RWPE1 (cell line): ENCODE results near the gene PDIA5.
A peak's percentile ranks its signal among the peaks of the same experiment; 100 is the strongest.

Source experiments
- CTCF ChIA-PET: fragments of 350-600 bp; sonication (Branson Sonifier 250); formaldehyde crosslinking; extraction: SDS; loops from one replicate; lab custom pipeline; 2021; lab: Yijun Ruan, JAX
- POLR2A ChIA-PET: fragments of 400-600 bp; formaldehyde crosslinking; extraction: SDS; loops from one replicate; lab custom pipeline; 2020; ENCODE audit warnings: antibody characterized with exemption; ENCODE audit not compliant: low non-redundant PET; lab: Yijun Ruan, JAX
- DNase-seq: peaks from one replicate; pipeline ENCODE4 v3.0.0; 2012; ENCODE audit warnings: low spot score
- H3K27ac ChIP-seq: fragments of 450-650 bp; 2 replicates; pipeline ENCODE4 v1.5.1; 2017
- TF ChIP-seq, protein P1 (sequence below): fragments of 450-650 bp; conservative IDR thresholded peaks from 2 replicates; pipeline ENCODE4 v1.5.1; 2017; ENCODE audit warnings: low read depth, mild to moderate bottlenecking

PDIA5 gene

DNA sequence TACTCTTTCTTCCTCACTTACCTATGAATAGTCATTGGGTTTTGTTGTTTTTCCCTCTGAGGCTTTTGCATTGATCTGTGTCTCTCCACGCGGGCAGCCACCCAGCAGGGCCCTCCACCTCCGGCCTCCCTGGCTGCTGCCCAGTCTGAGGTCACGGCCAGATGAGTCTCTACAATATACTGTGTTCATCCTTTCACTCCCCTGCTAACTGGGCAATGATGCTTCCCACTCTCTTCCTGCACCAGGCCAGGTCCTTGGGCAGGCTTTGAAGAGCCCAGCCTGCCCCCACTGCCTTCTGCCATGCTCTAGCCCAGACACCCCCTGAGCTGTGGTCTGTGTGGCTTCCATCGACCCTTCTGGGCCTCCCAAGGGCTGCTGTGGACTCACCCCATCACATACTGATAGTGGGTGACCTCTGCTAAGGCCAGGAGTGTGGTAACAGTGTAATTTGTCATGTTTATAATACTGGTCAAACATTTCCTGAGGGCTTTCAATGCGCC lies 18.0 kb downstream of the PDIA5 start:
- no peak overlapping the region for H3K27ac ChIP-seq
- ChIA-PET POLR2A (no interaction called here), CTCF (no interaction called here)
- TF ChIP-seq, protein P1, sequence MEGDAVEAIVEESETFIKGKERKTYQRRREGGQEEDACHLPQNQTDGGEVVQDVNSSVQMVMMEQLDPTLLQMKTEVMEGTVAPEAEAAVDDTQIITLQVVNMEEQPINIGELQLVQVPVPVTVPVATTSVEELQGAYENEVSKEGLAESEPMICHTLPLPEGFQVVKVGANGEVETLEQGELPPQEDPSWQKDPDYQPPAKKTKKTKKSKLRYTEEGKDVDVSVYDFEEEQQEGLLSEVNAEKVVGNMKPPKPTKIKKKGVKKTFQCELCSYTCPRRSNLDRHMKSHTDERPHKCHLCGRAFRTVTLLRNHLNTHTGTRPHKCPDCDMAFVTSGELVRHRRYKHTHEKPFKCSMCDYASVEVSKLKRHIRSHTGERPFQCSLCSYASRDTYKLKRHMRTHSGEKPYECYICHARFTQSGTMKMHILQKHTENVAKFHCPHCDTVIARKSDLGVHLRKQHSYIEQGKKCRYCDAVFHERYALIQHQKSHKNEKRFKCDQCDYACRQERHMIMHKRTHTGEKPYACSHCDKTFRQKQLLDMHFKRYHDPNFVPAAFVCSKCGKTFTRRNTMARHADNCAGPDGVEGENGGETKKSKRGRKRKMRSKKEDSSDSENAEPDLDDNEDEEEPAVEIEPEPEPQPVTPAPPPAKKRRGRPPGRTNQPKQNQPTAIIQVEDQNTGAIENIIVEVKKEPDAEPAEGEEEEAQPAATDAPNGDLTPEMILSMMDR = no peak
- DNase-seq = no peak

DNA sequence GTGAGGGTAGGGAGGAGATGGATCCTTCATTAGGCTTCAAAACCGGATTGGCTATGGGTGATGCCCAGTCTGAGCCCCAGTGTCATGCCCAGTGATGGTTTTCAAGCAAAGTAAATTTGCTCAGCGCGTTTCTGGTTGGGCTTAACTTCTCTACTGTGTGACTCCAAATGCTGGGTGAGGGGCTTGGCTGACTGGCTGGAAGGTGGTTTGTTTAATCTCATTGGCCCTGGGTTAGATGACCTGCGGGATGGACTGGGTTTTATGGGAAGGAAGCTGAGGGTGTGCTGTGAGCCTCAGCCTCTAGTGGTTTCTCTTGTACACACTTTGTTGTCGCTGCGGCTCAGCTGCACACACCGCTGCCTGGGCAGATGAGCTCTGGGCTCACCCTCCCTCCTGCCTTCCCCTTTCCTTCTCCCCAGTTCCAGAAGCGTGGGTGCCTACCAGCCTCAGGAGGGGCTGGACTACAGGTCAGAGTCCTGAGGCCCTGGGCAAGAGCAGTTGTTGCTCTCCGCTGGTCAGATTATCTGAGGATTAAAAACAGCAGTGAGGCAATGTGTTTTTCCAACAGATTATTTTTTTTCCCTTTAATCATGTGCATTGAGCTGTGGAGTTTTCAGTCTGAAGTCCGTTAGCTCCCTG lies 18.6 kb downstream of the PDIA5 start:
- H3K27ac ChIP-seq = no peak overlapping the region
- CTCF ChIA-PET = interaction anchor here (0.6 kb wide), 1 partner anchor 187 kb away, joined by 4 read pairs; no protein-coding TSS in a partner anchor
- no peak for DNase-seq
- POLR2A ChIA-PET = no interaction called here
- TF ChIP-seq, protein P1 = no peak

DNA sequence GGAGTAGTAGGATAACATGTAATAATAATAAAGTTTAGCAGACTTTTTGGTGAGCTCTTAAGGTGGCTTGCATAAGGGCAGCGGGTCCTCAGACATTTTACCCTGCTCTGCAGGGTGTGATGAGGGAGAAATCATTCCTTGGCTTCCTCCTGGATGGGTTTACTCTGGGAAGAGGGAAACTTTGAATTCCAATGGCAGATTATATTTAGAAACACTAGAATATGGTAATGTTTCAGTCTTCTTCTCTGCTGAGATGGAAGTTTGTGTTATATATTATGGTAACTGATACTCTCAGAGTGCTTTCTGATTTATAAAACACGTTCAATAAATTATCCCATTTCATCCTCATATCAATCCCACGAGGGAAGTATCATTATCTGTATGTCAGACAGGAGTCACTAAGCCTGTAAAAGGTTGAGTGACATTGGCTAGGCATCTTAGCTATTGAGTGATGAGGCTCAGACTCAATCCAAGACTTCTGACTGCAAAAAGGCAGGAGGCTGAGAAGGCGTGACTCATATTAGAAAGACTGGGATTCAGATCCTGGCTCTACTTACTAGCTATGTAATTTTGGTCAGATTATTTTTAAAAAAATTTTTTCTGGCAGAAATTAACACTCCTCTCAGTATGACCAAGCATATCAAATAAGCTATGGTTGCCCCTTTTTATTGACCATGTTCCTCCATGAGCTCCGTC lies 19.3 kb downstream of the PDIA5 start:
- TF ChIP-seq, protein P1 = no peak
- no peak for DNase-seq
- no peak overlapping the region for H3K27ac ChIP-seq
- CTCF ChIA-PET = interaction anchor here (0.6 kb wide), 1 partner anchor 188 kb away, joined by 4 read pairs; no protein-coding TSS in a partner anchor
- POLR2A ChIA-PET = interaction anchor here (0.6 kb wide), 1 partner anchor 10 kb away, joined by 5 read pairs; no protein-coding TSS in a partner anchor

DNA sequence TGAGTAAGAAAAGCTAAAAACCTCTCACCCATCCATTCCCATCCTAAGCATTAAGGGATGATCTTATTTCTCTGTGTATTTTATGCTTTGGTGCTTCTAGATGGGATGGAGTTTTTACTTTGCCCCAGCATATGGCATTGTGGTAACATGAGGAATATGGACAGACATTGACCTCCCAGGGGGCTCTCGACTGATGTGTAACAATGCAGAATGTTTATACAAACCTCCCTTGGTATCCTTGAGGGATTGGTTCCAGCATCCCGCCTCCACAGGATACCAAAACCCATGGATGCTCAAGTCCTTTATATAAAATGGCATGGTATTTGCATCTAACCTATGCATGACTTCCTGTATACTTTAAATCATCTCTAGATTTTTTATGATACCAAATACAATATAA lies 21.6 kb downstream of the PDIA5 start:
- ChIA-PET CTCF (no interaction called here), POLR2A (no interaction called here)
- TF ChIP-seq, protein P1 = no peak
- no peak for DNase-seq
- no peak overlapping the region for H3K27ac ChIP-seq

DNA sequence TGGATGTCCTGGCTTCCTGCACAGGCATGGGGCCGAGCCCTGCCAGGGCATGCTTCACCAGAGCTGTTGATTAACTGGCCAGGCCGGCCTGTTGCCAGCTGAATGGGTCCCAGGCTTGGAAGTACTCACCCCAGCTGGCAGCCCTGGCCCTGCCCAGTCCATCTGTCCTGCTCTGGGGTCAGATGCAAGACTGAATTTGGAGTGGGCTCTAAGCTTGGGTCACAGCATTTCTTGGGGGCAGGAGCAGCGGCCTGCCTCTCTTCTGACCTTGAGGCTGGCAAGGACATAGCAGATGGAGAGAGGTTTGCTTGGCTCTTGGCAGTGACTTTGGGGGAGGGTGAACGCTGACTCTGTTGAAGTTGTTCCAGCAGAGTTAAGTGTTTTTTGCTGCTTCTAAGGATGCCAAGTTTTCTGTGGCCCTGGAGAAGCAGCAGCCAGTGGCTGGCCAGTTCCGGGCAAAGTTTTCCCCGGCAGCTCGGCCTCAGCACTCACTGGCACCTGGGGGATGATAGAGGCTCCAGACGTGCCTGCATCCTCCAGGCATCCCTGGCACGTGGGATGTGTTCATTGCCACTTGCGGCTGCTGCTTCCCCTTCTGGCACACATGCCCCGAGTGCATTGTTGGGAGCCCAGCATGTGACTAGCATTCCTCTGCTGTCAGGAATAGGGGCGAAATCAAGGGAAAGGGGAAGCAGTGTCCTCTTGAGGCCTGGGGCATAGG lies 22.9 kb downstream of the PDIA5 start:
- H3K27ac ChIP-seq = peak overlapping the region; percentile 50
- TF ChIP-seq, protein P1 = no peak
- CTCF ChIA-PET = no interaction called here
- no peak for DNase-seq
- POLR2A ChIA-PET = no interaction called here

GRCh38 chr3:123090728-123091531 lies 24.1 kb downstream of the PDIA5 start:
- POLR2A ChIA-PET = no interaction called here
- H3K27ac ChIP-seq = no peak overlapping the region
- DNase-seq = no peak
- TF ChIP-seq, protein P1 = no peak
- CTCF ChIA-PET = no interaction called here
